HL-60 (cell line): ENCODE data around the gene BRCA2.

Source experiments
- POLR2AphosphoS5 ChIP-seq: IDR thresholded peaks from 2 replicates; pipeline ENCODE4 v1.6.1; 2012; ENCODE audit warnings: low read depth
- SPI1 ChIP-seq: IDR thresholded peaks from 2 replicates; pipeline ENCODE4 v1.6.1; 2012; ENCODE audit warnings: low read depth, mild to moderate bottlenecking, borderline replicate concordance
- TF ChIP-seq, protein P1 (sequence below): IDR thresholded peaks from one replicate; pipeline ENCODE4 v1.5.1; 2011; ENCODE audit warnings: low read length, control low read depth, inconsistent platforms; ENCODE audit not compliant: insufficient read depth
- TF ChIP-seq, protein P2 (sequence below): IDR thresholded peaks from 2 replicates; pipeline ENCODE4 v1.6.1; 2012; ENCODE audit warnings: low read depth; ENCODE audit not compliant: insufficient replicate concordance

DNA sequence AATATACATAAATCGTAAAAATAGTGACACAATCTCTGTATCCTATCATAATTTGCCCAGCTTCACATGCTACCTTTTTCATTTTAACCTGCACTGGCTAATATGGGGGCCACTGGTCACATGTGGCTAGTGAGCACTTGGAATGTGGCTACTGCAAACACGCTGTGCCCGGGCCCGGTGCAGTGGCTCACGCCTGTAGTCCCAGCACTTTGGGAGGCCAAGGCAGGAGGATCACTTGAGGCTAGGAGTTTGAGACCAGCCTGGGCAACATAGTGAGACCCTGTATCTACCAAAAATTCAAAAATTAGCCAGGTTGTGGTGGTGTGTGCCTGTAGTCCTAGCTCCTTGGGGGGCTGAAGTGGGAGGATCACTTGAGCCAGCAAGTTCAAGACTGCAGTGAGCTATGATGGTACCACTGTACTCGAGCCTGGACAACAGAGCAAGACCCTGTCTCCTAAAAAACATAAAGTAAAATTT is 114.2 kb downstream of the BRCA2 start:
- TF ChIP-seq, protein P1, sequence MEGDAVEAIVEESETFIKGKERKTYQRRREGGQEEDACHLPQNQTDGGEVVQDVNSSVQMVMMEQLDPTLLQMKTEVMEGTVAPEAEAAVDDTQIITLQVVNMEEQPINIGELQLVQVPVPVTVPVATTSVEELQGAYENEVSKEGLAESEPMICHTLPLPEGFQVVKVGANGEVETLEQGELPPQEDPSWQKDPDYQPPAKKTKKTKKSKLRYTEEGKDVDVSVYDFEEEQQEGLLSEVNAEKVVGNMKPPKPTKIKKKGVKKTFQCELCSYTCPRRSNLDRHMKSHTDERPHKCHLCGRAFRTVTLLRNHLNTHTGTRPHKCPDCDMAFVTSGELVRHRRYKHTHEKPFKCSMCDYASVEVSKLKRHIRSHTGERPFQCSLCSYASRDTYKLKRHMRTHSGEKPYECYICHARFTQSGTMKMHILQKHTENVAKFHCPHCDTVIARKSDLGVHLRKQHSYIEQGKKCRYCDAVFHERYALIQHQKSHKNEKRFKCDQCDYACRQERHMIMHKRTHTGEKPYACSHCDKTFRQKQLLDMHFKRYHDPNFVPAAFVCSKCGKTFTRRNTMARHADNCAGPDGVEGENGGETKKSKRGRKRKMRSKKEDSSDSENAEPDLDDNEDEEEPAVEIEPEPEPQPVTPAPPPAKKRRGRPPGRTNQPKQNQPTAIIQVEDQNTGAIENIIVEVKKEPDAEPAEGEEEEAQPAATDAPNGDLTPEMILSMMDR = no peak
- TF ChIP-seq, protein P2, sequence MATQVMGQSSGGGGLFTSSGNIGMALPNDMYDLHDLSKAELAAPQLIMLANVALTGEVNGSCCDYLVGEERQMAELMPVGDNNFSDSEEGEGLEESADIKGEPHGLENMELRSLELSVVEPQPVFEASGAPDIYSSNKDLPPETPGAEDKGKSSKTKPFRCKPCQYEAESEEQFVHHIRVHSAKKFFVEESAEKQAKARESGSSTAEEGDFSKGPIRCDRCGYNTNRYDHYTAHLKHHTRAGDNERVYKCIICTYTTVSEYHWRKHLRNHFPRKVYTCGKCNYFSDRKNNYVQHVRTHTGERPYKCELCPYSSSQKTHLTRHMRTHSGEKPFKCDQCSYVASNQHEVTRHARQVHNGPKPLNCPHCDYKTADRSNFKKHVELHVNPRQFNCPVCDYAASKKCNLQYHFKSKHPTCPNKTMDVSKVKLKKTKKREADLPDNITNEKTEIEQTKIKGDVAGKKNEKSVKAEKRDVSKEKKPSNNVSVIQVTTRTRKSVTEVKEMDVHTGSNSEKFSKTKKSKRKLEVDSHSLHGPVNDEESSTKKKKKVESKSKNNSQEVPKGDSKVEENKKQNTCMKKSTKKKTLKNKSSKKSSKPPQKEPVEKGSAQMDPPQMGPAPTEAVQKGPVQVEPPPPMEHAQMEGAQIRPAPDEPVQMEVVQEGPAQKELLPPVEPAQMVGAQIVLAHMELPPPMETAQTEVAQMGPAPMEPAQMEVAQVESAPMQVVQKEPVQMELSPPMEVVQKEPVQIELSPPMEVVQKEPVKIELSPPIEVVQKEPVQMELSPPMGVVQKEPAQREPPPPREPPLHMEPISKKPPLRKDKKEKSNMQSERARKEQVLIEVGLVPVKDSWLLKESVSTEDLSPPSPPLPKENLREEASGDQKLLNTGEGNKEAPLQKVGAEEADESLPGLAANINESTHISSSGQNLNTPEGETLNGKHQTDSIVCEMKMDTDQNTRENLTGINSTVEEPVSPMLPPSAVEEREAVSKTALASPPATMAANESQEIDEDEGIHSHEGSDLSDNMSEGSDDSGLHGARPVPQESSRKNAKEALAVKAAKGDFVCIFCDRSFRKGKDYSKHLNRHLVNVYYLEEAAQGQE = no peak
- TF ChIP-seq POLR2AphosphoS5 = no peak
- no peak for TF ChIP-seq SPI1
